ENCODE results near the gene CLCN7. TPM values are rescaled to one million over a fixed set of nuclear protein-coding genes. Genes with fewer than 3 reads are reported as not detected.

CLCN7 gene
- total and polyA plus RNA-seq, 8 donors, result 8.7 to 489 (median 55.1) TPM

DNA sequence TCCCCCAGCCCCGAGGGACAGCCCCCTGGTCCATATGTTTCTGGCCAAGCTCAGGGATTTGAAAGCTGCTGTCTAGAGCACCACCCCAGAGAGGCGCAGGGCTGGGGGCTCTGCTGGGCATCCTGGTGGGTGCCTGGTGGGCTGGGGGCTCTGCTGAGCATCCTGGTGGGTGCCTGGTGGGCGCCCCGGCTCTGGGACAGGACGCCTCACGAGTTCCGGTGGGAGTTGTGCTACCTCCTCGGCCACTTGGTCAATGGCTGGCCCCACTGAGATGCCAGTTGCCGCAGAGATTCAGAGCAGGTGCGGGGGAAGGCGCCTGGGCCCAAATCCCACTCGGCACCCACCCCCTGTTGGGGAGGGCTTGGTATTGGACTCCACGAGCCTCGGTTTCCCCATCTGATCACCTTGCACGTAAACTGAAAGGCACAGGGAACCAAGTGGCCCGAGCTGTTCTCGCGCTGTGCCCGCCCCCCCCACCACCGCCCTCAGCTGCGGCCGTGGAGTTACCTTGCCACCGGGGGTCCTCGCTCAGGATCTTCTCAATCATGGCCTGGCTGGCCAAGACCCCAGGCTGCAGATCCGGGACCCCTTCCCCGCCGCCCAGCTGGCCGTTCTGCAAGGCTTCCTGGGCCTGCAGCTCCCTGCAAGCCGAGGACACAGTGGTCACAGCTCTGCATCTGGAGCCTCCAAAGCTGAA lies 73.6 kb downstream of the CLCN7 start:
- intact Hi-C loops (cut with DNase I; ENCODE audit: low total_unique reads), result no loop called here
- 87 to 94% (median 92%) methylated on average over 15 to 29 of the region's 29 CpGs for WGBS, 5 donors
- Histone ChIP-seq H3K4me3 (no peak overlapping the region), H3K4me1 (no peaks in the 10 kb centered on the region), H3K9me3 (no peaks in the 10 kb centered on the region), H3K27ac (no peak overlapping the region), H3K36me3 (peaks cover 59 to 92% (median 91%) of the 10 kb centered on the region in 4 donors), H3K27me3 (no peaks in the 10 kb centered on the region)
- no peak for TF ChIP-seq POLR2A (IDR thresholded peaks at IDR 0.05)
- TF ChIP-seq, protein P1, sequence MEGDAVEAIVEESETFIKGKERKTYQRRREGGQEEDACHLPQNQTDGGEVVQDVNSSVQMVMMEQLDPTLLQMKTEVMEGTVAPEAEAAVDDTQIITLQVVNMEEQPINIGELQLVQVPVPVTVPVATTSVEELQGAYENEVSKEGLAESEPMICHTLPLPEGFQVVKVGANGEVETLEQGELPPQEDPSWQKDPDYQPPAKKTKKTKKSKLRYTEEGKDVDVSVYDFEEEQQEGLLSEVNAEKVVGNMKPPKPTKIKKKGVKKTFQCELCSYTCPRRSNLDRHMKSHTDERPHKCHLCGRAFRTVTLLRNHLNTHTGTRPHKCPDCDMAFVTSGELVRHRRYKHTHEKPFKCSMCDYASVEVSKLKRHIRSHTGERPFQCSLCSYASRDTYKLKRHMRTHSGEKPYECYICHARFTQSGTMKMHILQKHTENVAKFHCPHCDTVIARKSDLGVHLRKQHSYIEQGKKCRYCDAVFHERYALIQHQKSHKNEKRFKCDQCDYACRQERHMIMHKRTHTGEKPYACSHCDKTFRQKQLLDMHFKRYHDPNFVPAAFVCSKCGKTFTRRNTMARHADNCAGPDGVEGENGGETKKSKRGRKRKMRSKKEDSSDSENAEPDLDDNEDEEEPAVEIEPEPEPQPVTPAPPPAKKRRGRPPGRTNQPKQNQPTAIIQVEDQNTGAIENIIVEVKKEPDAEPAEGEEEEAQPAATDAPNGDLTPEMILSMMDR (IDR thresholded peaks at IDR 0.05), result no peak
- DNase-seq, result no peak

DNA sequence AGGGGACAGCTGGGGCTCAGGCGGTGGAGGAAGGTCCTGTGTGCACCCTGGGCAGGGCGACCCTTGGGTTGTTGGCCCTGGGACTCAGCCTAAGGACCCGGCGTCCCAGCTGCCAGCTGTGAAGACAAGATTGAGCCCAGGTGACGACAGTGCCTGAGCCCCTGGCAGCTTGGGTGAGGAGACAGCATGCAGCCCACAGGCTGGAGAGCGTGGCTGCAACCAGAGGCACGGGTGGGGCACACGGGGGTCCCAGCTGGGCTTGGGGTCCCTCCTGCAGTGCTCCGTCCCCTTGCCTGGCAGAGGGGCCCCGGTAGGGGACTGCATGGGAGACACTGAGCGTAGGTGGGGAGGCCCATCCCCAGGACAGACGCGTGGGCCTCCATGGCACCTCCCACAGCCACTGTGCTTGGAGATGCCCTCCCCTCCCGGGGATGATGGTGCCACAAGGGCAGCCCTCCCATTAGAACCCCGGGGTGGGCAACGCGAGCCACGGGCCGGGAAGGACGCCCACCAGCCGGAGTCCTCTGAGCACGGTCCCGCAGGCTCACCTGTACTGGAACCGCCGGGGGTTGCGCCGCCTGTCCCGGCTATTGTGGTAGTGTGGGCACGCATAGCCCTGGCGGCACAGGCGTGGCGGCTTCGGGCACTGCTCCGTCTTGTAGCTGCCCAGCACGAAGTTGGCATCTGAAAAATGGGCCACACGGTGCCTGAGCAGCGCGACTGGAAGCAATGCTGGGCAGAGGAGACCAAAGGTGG lies 75.8 kb downstream of the CLCN7 start:
- Histone ChIP-seq H3K27ac (no peak overlapping the region), H3K9me3 (no peaks in the 10 kb centered on the region), H3K27me3 (no peaks in the 10 kb centered on the region), H3K36me3 (peaks cover 66 to 93% (median 93%) of the 10 kb centered on the region in 4 donors), H3K4me3 (no peak overlapping the region), H3K4me1 (no peaks in the 10 kb centered on the region)
- TF ChIP-seq POLR2AphosphoS5 (IDR thresholded peaks at IDR 0.05) (no peak), EP300 (IDR thresholded peaks at IDR 0.05) (no peak), POLR2A (IDR thresholded peaks at IDR 0.05) (no peak)
- TF ChIP-seq, protein P1 (IDR thresholded peaks at IDR 0.05), result no peak
- intact Hi-C loops (cut with DNase I; ENCODE audit: low total_unique reads), result no loop called here
- DNase-seq, result no peak
- 94 to 98% (median 97%) methylated on average over 11 to 38 of the region's 38 CpGs for WGBS, 5 donors

DNA sequence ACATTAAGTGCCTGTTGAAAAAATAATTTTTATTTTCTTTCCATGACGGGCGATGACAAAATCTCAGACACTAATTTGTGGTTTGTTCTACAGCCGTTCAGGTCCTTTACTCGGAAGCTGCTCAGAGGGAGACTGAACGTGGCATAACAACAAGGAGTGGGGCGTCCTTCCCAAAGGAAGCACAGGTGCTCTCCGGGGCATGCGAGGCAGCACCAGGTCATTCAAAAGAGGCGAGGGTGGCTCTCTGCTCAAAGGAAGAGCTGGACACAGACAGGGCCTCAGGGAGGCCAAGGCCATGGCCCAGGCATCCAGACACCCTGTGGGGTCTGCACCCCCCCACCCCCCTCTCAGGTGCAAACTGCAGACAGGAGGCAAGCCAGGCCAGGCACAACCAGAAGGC lies 76.5 kb downstream of the CLCN7 start:
- Histone ChIP-seq H3K36me3 (peaks cover 70 to 93% (median 93%) of the 10 kb centered on the region in 4 donors), H3K4me1 (no peaks in the 10 kb centered on the region), H3K27ac (no peak overlapping the region), H3K9me3 (no peaks in the 10 kb centered on the region), H3K4me3 (no peak overlapping the region), H3K27me3 (no peaks in the 10 kb centered on the region)
- intact Hi-C loops (cut with DNase I; ENCODE audit: low total_unique reads), result no loop called here
- DNase-seq, result no peak
- 91 to 98% (median 95%) methylated on average over 9 of the region's 9 CpGs for WGBS, 5 donors
- no peak for TF ChIP-seq POLR2AphosphoS5 (IDR thresholded peaks at IDR 0.05)
- no peak for TF ChIP-seq POLR2A (IDR thresholded peaks at IDR 0.05)
- TF ChIP-seq EP300 (IDR thresholded peaks at IDR 0.05), result no peak
- TF ChIP-seq, protein P1 (IDR thresholded peaks at IDR 0.05), result no peak

DNA sequence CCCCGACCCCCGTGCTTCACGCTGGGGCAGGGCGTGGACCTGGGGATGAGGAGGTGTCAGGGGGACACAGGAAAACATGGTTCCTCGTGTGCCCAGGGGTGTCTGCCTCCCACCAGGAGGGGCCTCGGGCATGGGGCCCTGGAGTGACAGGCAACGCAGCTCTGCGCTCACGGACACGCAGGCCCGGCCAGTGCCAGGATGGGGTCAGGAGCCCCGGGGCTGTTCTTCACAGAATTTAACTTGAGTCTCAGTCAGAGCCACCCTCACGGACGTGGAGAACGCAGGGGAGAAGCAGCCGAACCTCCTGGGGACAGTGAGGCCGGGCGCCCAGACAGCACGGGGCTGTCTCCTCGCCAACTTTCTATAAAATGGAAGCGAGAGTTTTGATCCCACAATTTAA lies 77.0 kb downstream of the CLCN7 start:
- TF ChIP-seq POLR2A (IDR thresholded peaks at IDR 0.05), result no peak
- TF ChIP-seq, protein P1 (IDR thresholded peaks at IDR 0.05), result no peak
- TF ChIP-seq POLR2AphosphoS5 (IDR thresholded peaks at IDR 0.05), result no peak
- TF ChIP-seq EP300 (IDR thresholded peaks at IDR 0.05), result no peak
- intact Hi-C loops (cut with DNase I; ENCODE audit: low total_unique reads), result no loop called here

More for the DNA sequence above, 77.0 kb downstream of the CLCN7 start:
- H3K9me3 ChIP-seq, result no peaks in the 10 kb centered on the region
- no peak overlapping the region for H3K4me3 ChIP-seq
- H3K4me1 ChIP-seq, result no peaks in the 10 kb centered on the region
- no peak for DNase-seq
- WGBS, 5 donors, result 87 to 96% (median 94%) methylated on average over 19 to 21 of the region's 21 CpGs
- peaks cover 70 to 93% (median 93%) of the 10 kb centered on the region in 4 donors for H3K36me3 ChIP-seq
- H3K27me3 ChIP-seq, result no peaks in the 10 kb centered on the region
- H3K27ac ChIP-seq, result no peak overlapping the region

Data from stomach (tissue), 9 donors.